Testis (tissue), 2 donors: Measurements from ENCODE around the gene TIGD3.

ENCODE experiments used
- CTCF ChIP-seq, 3 experiments: fragments of 450-650 bp in 2 of 3; fragments of 200-600 bp in 1 of 3; sonication (generic) in 1 of 3; IDR thresholded peaks; one replicate each; pipeline ENCODE4 v1.5.1; 2016 to 2019; ENCODE audit warnings: antibody characterized with exemption in 3 of 3, mild to moderate bottlenecking in 2 of 3, moderate library complexity in 1 of 3
- POLR2A ChIP-seq: fragments of 450-650 bp; IDR thresholded peaks from one replicate; pipeline ENCODE4 v1.6.1; 2017; ENCODE audit warnings: antibody characterized with exemption, mild to moderate bottlenecking, moderate library complexity

GRCh38 chr11:65362966-65363365 lies 8.4 kb downstream of the TIGD3 start:
- no peak for TF ChIP-seq CTCF (IDR thresholded peaks at IDR 0.05)
- TF ChIP-seq POLR2A = no peak
